DOHH2 (cell line): ENCODE data around the gene RGS9.

Experiments
- H3F3A ChIP-seq: fragments of 200-600 bp; sonication (generic), shearing (Covaris generic); 2 replicates; pipeline ENCODE4 v1.6.0; 2016; ENCODE audit warnings: antibody characterized with exemption, mild to moderate bottlenecking; ENCODE audit not compliant: control insufficient read depth, insufficient read depth
- H3K27ac ChIP-seq: fragments of 200-600 bp; sonication (generic); 2 replicates; pipeline ENCODE4 v1.5.1; 2014; ENCODE audit warnings: low read depth, mild to moderate bottlenecking, low read length, moderate library complexity
- H3K27me3 ChIP-seq: fragments of 200-600 bp; sonication (generic); 2 replicates; pipeline ENCODE4 v1.6.1; 2014; ENCODE audit warnings: mild to moderate bottlenecking, low read length, mixed read lengths; ENCODE audit not compliant: control insufficient read depth
- H3K36me3 ChIP-seq: fragments of 200-600 bp; sonication (generic); 2 replicates; pipeline ENCODE4 v1.6.1; 2014; ENCODE audit warnings: mild to moderate bottlenecking, low read length, moderate library complexity, mixed read lengths; ENCODE audit not compliant: control insufficient read depth
- H3K4me1 ChIP-seq: fragments of 200-600 bp; sonication (generic); 2 replicates; pipeline ENCODE4 v1.6.1; 2014; ENCODE audit warnings: mild to moderate bottlenecking, low read length, mixed read lengths; ENCODE audit not compliant: control insufficient read depth
- H3K4me2 ChIP-seq: fragments of 200-600 bp; sonication (generic); 2 replicates; pipeline ENCODE4 v1.6.0; 2014; ENCODE audit warnings: mild to moderate bottlenecking, low read length, moderate library complexity
- H3K4me3 ChIP-seq: fragments of 200-600 bp; sonication (generic); 2 replicates; pipeline ENCODE4 v1.5.1; 2014; ENCODE audit warnings: mild to moderate bottlenecking, low read length, mixed read lengths
- H3K79me2 ChIP-seq: fragments of 200-600 bp; sonication (generic); 2 replicates; pipeline ENCODE4 v1.6.1; 2014; ENCODE audit warnings: mild to moderate bottlenecking, low read length, mixed read lengths; ENCODE audit not compliant: control insufficient read depth
- H3K9me2 ChIP-seq: fragments of 200-600 bp; sonication (generic); replicated peaks from 2 replicates; pipeline ENCODE4 v1.6.1; 2014; ENCODE audit warnings: mild to moderate bottlenecking, low read length, mixed read lengths; ENCODE audit not compliant: control insufficient read depth
- H3K9me3 ChIP-seq: fragments of 200-600 bp; sonication (generic); 2 replicates; pipeline ENCODE4 v1.6.1; 2014; ENCODE audit warnings: antibody characterized with exemption, low read length, mixed read lengths; ENCODE audit not compliant: control insufficient read depth, insufficient read depth
- H4K20me1 ChIP-seq: fragments of 200-600 bp; sonication (generic); 2 replicates; pipeline ENCODE4 v1.6.0; 2014; ENCODE audit warnings: low read depth, mild to moderate bottlenecking, antibody characterized with exemption, low read length, moderate library complexity; ENCODE audit not compliant: control insufficient read depth, insufficient read depth
- EZH2phosphoT487 ChIP-seq: fragments of 200-600 bp; sonication (generic); IDR thresholded peaks from 2 replicates; pipeline ENCODE4 v1.6.1; 2017; ENCODE audit warnings: borderline replicate concordance, mild to moderate bottlenecking, antibody characterized with exemption, low read length, moderate library complexity, mixed read lengths
- TF ChIP-seq, protein P1 (sequence below): fragments of 200-600 bp; sonication (generic); IDR thresholded peaks from one replicate; pipeline ENCODE4 v1.5.1; 2014; ENCODE audit warnings: antibody characterized with exemption, mild to moderate bottlenecking, low read depth, low read length; ENCODE audit not compliant: poor library complexity, severe bottlenecking

RGS9 gene

DNA sequence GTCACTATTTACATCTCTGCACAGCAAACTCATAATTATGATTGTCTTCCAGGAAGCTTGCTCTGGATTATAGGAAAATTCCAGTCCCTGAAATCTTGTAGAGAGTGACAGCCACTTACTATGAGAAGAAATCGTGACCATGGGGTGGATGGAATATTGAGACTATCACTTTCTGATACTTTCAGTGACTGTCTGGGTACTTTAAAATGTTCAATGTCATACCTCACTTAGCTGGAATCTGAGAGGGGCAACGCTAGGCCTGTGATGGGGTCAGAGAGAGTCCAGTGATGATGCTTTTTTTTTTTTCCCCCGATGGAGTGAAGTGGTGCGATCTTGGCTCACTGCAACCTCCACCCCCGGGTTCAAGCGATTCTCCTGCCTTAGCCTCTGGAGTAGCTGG, 32.2 kb upstream of the RGS9 start:
- peaks cover 41% of the 10 kb centered on the region for H3K79me2 ChIP-seq
- H3K4me2 ChIP-seq = no peak overlapping the region
- no peaks in the 10 kb centered on the region for H3F3A ChIP-seq
- no peaks in the 10 kb centered on the region for H3K9me3 ChIP-seq
- no peak overlapping the region for H3K27ac ChIP-seq
- no peaks in the 10 kb centered on the region for H3K27me3 ChIP-seq
- H3K4me1 ChIP-seq = peaks cover 39% of the 10 kb centered on the region
- no peak overlapping the region for H3K4me3 ChIP-seq
- TF ChIP-seq EZH2phosphoT487 = no peak
- TF ChIP-seq, protein P1, sequence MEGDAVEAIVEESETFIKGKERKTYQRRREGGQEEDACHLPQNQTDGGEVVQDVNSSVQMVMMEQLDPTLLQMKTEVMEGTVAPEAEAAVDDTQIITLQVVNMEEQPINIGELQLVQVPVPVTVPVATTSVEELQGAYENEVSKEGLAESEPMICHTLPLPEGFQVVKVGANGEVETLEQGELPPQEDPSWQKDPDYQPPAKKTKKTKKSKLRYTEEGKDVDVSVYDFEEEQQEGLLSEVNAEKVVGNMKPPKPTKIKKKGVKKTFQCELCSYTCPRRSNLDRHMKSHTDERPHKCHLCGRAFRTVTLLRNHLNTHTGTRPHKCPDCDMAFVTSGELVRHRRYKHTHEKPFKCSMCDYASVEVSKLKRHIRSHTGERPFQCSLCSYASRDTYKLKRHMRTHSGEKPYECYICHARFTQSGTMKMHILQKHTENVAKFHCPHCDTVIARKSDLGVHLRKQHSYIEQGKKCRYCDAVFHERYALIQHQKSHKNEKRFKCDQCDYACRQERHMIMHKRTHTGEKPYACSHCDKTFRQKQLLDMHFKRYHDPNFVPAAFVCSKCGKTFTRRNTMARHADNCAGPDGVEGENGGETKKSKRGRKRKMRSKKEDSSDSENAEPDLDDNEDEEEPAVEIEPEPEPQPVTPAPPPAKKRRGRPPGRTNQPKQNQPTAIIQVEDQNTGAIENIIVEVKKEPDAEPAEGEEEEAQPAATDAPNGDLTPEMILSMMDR = no peak
- no peaks in the 10 kb centered on the region for H4K20me1 ChIP-seq
- H3K36me3 ChIP-seq = peaks cover 44% of the 10 kb centered on the region
- H3K9me2 ChIP-seq = no peaks in the 10 kb centered on the region

DNA sequence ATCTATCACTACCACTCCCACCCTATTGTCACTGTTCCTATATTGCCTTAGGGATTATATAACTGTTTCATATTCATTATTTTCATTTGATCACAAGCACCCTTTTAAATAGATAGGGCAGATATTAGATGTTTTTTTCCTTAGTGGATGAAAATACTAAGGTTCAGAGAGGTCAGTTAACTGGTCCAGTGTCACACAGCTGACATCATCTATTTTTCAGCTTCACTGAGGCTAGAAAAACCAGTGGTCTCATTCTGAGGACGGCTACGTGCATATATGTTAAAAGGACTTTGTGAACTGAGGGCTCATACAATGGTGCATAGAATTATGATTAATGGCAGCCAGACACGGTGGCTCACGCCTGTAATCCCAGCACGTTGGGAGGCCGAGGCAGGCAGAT, 29.0 kb upstream of the RGS9 start:
- no peak overlapping the region for H3K27ac ChIP-seq
- no peaks in the 10 kb centered on the region for H3K27me3 ChIP-seq
- peaks cover 50% of the 10 kb centered on the region for H3K36me3 ChIP-seq
- H3F3A ChIP-seq = peaks cover 9% of the 10 kb centered on the region
- H3K4me1 ChIP-seq = peaks cover 15% of the 10 kb centered on the region
- H3K4me2 ChIP-seq = no peak overlapping the region
- no peaks in the 10 kb centered on the region for H4K20me1 ChIP-seq
- no peak overlapping the region for H3K4me3 ChIP-seq
- TF ChIP-seq, protein P1 = no peak
- TF ChIP-seq EZH2phosphoT487 = no peak
- no peaks in the 10 kb centered on the region for H3K9me2 ChIP-seq
- H3K79me2 ChIP-seq = peaks cover 18% of the 10 kb centered on the region
- H3K9me3 ChIP-seq = no peaks in the 10 kb centered on the region

DNA sequence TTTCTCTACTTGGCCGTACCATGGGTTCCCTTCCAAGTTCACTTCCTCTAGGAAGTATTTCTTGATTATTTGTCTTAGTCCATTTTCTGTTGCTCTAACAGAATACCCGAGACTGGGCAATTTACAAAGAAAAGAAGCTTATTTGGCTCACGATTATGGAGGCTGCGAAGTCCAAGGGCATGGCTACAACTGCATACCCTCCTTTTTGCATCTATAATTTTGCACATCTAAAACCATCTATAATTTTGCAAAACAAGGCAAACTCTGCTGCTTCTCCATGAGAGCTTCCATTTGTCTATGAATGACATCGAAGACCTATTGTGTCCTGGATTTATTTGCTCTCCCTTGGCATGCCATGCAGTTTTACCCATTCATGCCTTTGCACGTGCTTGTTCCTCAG, 27.6 kb upstream of the RGS9 start:
- no peak overlapping the region for H3K4me2 ChIP-seq
- no peaks in the 10 kb centered on the region for H4K20me1 ChIP-seq
- H3K4me1 ChIP-seq = peaks cover 1% of the 10 kb centered on the region
- H3K79me2 ChIP-seq = peaks cover 5% of the 10 kb centered on the region
- no peak overlapping the region for H3K4me3 ChIP-seq
- H3K9me3 ChIP-seq = no peaks in the 10 kb centered on the region
- H3K27ac ChIP-seq = no peak overlapping the region
- no peaks in the 10 kb centered on the region for H3K27me3 ChIP-seq
- TF ChIP-seq EZH2phosphoT487 = no peak
- TF ChIP-seq, protein P1 = no peak
- peaks cover 17% of the 10 kb centered on the region for H3F3A ChIP-seq
- H3K36me3 ChIP-seq = peaks cover 38% of the 10 kb centered on the region
- no peaks in the 10 kb centered on the region for H3K9me2 ChIP-seq
